DND-41 (cell line): ENCODE measurements around the gene AGO3.

Experiments
- ATAC-seq: fragments of 200-7000 bp; cut with Tn5 transposase; 3 replicates; pipeline ENCODE4 v1.9.1; 2021; ENCODE audit warnings: low read depth; ENCODE audit not compliant: insufficient read depth
- DNase-seq: peaks from one replicate; pipeline ENCODE4 v3.0.0-alpha.2; 2020
- H2AFZ ChIP-seq: 2 replicates; pipeline ENCODE4 v1.6.0; 2012; ENCODE audit warnings: low read depth, low read length
- H3K27ac ChIP-seq: 2 replicates; pipeline ENCODE4 v1.5.1; 2012; ENCODE audit warnings: low read length, inconsistent platforms
- H3K27me3 ChIP-seq: fragments of 200-600 bp; sonication (generic); 2 replicates; pipeline ENCODE4 v1.6.0; 2012; ENCODE audit warnings: low read length, mild to moderate bottlenecking, inconsistent platforms; ENCODE audit not compliant: insufficient read depth, poor library complexity
- H3K36me3 ChIP-seq: 2 replicates; pipeline ENCODE4 v1.5.1; 2012; ENCODE audit warnings: low read length, inconsistent platforms; ENCODE audit not compliant: insufficient read depth
- H3K4me1 ChIP-seq: 2 replicates; pipeline ENCODE4 v1.5.1; 2012; ENCODE audit warnings: mild to moderate bottlenecking, low read length; ENCODE audit not compliant: insufficient read depth
- H3K4me2 ChIP-seq: 2 replicates; pipeline ENCODE4 v1.6.0; 2012; ENCODE audit warnings: mild to moderate bottlenecking, moderate library complexity, low read length, inconsistent platforms; ENCODE audit not compliant: insufficient read depth
- H3K4me3 ChIP-seq, 2 experiments: fragments of 200-600 bp in 1 of 2; shearing (Covaris generic) in 1 of 2; 2 replicates each; pipeline ENCODE4 v1.5.1; 2012 to 2016; ENCODE audit warnings: inconsistent platforms in 2 of 2, low read length in 2 of 2, mild to moderate bottlenecking in 2 of 2, low read depth in 1 of 2, moderate library complexity in 1 of 2
- H3K79me2 ChIP-seq: 2 replicates; pipeline ENCODE4 v1.6.0; 2012; ENCODE audit warnings: low read length, inconsistent platforms; ENCODE audit not compliant: insufficient read depth
- H3K9ac ChIP-seq: 2 replicates; pipeline ENCODE4 v1.6.0; 2012; ENCODE audit warnings: low read depth, mild to moderate bottlenecking, inconsistent platforms, low read length, moderate library complexity
- H3K9me3 ChIP-seq: 2 replicates; pipeline ENCODE4 v1.5.1; 2012; ENCODE audit warnings: low read length, moderate library complexity, mild to moderate bottlenecking, inconsistent platforms; ENCODE audit not compliant: insufficient read depth, severe bottlenecking
- H4K20me1 ChIP-seq: 2 replicates; pipeline ENCODE4 v1.6.0; 2012; ENCODE audit warnings: low read length; ENCODE audit not compliant: insufficient read depth
- CTCF ChIP-seq: IDR thresholded peaks from 2 replicates; pipeline ENCODE4 v1.5.1; 2012; ENCODE audit warnings: borderline replicate concordance, low read length, moderate library complexity, mild to moderate bottlenecking; ENCODE audit not compliant: poor library complexity, severe bottlenecking; ENCODE audit errors: extremely low read depth
- EZH2 ChIP-seq: IDR thresholded peaks from 3 replicates; pipeline ENCODE4 v1.6.1; 2012; ENCODE audit warnings: borderline replicate concordance, low read depth, mild to moderate bottlenecking, moderate library complexity, low read length, inconsistent platforms; ENCODE audit not compliant: severe bottlenecking

The AGO3 gene

GRCh38 chr1:35925741-35926140, 5.2 kb upstream of the AGO3 start:
- TF ChIP-seq EZH2: no peak
- TF ChIP-seq CTCF: no peak
- H3K36me3 ChIP-seq: peaks cover 8% of the 10 kb centered on the region
- no peak for DNase-seq

GRCh38 chr1:35927472-35927871, 3.4 kb upstream of the AGO3 start:
- Histone ChIP-seq H3K27me3 (no peaks in the 10 kb centered on the region), H3K4me2 (no peak overlapping the region), H3K79me2 (peaks cover 23% of the 10 kb centered on the region), H3K27ac (no peak overlapping the region), H3K9me3 (no peaks in the 10 kb centered on the region), H4K20me1 (no peaks in the 10 kb centered on the region), H2AFZ (no peak overlapping the region), H3K4me3 (no peak overlapping the region), H3K9ac (no peak overlapping the region), H3K36me3 (no peaks in the 10 kb centered on the region; the same call in 1 of the 2 replicates), H3K4me1 (peaks cover 20% of the 10 kb centered on the region)
- ATAC-seq (no peak), DNase-seq (no peak)
- no peak for TF ChIP-seq EZH2
- no peak for TF ChIP-seq CTCF

More at GRCh38 chr1:35925741-35926140, 5.2 kb upstream of the AGO3 start:
- Histone ChIP-seq H3K9ac (no peak overlapping the region), H2AFZ (no peak overlapping the region), H3K4me1 (peaks cover 11% of the 10 kb centered on the region), H3K4me2 (no peak overlapping the region), H3K4me3 (no peak overlapping the region), H3K27me3 (no peaks in the 10 kb centered on the region), H4K20me1 (no peaks in the 10 kb centered on the region), H3K27ac (no peak overlapping the region), H3K9me3 (no peaks in the 10 kb centered on the region), H3K79me2 (peaks cover 8% of the 10 kb centered on the region)
- no peak for ATAC-seq

GRCh38 chr1:35929730-35930592, 944 bp upstream of the AGO3 start:
- Histone ChIP-seq H3K9ac (peak overlapping the region; percentile 83), H3K4me1 (peaks cover 31% of the 10 kb centered on the region), H3K9me3 (no peaks in the 10 kb centered on the region), H3K79me2 (peaks cover 47% of the 10 kb centered on the region), H3K36me3 (no peaks in the 10 kb centered on the region; the same call in 1 of the 2 replicates), H2AFZ (peak overlapping the region; percentile 94), H3K4me2 (peak overlapping the region; percentile 74), H4K20me1 (no peaks in the 10 kb centered on the region), H3K27me3 (no peaks in the 10 kb centered on the region), H3K27ac (peak overlapping the region; percentile 79), H3K4me3 (peak overlapping the region; percentile 77 to 90)
- ATAC-seq (peak; percentile 54), DNase-seq (peak; percentile 72)
- TF ChIP-seq CTCF (no peak), EZH2 (no peak)
